GM21381 (cell line): ENCODE results near the gene SLK.

Experiments
- ATAC-seq: cut with Tn5 transposase; IDR thresholded peaks from one replicate; pipeline ENCODE4 v1.9.1; 2021; ENCODE audit warnings: mild to moderate bottlenecking, moderate library complexity; ENCODE audit not compliant: unreplicated experiment

SLK gene

DNA sequence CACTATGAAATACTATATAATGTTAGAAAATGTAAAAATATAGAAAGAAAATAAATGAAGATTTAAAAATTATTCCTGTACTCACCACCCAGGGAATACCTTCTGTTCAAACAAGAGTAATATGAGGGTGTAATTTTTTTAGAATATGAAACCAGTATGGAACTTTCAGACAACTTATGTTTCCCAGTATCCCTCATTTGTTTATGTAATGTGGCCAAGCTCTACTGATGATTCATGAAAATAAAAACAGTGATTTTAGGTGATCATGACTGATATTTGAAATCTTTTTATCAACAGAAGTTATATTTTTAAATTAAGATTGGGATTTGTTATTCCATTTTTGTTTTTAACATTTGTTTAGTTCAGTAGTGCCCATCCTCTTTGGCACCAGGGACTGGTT is 18.8 kb downstream of the SLK start:
- ATAC-seq = no peak

- no peak for ATAC-seq
These were observed 19.4 kb downstream of the SLK start for GRCh38 chr10:103986360-103986759.

- no peak for ATAC-seq
These were observed 23.2 kb downstream of the SLK start for GRCh38 chr10:103990121-103990520.

DNA sequence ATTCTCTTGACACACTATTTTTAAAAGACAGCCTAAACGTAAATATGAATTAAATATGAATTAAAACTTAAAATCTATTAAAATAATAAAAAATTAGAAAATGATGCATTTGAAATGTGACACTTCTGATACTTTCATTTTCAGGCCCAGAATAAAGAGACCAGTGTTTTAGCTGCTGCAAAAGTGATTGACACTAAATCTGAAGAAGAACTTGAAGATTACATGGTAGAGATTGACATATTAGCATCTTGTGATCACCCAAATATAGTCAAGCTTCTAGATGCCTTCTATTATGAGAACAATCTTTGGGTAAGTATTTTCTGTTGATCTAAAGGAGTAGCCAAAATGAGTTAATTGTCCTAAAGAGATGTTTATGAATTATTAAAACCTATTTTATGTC is 23.6 kb downstream of the SLK start:
- ATAC-seq = no peak

DNA sequence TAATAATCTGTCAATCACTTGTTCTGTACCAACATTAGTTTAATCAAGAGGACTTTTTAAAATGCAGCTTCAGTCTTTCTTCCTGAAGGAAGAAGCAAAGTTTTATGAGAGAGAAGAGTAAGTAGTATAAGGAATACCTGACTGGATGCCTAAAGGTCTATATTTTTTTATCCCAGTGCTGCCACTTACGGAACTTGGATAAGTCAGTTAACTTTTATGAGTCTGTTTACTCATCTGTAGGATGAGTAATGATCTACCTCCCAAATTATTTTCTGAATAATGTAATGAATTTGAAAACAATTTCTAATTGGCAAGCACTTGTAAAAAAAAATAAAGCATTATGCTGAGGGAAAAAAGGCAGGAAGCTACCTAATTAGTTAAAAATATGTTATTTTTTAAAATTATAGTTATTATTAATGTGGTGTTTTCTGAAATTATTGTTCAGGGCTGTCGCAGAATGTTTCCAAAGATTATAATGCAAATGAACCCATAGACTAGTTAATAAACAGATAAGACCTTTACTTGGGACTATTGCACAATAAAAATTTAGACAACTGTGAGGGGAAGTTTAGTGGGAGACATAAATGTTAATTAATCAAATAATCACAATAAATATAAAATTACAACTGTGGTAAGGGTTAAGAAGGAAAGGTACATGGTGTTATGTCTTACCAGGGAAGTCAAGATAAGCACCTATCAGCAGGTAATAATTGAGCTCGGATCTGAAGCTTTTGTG is 24.6 kb downstream of the SLK start:
- no peak for ATAC-seq

DNA sequence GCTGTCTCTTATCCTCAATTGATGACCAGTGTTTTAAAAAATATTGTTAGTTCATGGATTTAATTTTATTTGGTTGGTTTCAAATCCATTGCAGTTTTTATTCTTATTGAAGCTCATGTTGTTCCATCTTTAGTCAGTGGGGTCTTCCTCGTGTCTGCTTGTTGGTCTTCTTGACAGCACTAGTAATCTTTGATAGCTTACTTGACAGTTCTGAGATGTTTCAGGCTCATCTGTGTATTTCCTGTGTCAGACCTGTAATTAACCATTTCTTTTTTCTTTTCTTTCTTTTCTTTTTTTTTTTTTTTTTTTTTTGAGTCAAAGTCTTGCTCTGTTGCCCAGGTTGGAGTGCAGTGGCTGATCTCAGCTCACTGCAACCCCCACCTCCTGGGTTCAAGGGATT is 28.2 kb downstream of the SLK start:
- no peak for ATAC-seq

DNA sequence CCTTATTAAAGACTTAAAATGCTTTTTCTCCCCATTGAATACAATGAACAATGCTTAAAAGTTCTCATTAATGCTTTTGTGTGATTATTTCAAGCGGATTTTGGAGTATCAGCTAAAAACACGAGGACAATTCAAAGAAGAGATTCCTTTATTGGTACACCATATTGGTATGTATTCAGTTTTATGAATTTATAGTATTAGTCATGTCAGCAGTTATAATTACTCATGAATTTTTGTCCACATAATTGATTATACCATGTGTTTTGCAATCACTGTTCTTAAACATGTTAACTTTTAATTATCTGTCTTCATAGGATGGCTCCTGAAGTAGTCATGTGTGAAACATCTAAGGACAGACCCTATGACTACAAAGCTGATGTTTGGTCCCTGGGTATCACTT is 31.9 kb downstream of the SLK start:
- ATAC-seq = no peak

DNA sequence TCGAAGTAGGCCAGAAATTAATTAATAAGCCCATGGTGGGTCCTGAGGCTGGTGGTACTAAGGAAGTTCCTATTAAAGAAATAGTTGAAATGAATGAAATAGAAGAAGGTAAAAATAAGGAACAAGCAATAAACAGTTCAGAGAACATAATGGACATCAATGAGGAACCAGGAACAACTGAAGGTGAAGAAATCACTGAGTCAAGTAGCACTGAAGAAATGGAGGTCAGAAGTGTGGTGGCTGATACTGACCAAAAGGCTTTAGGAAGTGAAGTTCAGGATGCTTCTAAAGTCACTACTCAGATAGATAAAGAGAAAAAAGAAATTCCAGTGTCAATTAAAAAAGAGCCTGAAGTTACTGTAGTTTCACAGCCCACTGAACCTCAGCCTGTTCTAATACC is 36.0 kb downstream of the SLK start:
- no peak for ATAC-seq

DNA sequence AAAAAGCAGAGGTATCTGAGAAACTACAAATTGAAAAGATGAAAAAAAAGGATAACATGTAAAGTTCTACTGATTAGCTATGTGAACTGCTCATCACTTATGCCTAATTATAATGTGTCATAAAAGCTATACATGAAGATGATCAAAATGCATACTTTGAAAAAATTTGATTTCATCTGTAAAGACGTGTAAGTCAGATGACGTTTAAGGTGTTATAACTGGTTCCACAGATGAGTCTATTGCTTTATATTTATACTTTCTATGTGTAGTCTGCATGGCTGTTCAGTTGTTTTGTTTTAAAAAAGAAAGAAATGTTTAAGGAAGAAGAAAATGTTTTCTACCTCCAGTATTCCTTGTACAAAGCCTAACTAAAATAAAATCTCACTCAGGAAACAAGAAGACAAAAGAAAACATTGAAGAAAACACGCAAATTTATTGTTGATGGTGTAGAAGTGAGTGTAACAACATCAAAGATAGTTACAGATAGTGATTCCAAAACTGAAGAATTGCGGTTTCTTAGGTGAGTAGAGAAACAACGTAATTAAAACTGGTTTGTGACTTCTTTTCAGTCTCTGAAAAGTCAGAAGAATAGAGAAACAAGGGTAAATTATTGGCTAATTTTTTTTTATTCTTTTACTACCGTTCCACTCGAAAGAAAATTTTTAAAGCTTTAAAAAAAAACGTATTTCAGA is 38.4 kb downstream of the SLK start:
- ATAC-seq = no peak

DNA sequence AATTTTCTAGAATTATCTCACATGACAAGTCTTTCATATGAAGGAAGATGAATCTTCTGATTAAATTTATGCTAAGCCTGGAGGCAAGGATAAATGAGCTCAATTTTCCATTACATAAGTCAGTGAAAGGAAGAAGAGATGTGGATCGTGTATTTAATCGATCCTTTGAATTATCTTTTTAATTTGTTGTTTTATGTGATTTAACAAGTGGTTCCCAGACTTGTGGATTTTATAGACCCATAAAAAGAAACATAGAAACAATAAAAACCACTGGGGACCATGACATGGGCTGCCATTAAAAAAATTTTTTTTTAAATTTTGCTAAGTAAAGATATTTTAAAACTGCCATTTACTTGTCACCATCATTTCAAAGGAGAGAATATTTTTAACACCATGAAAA is 45.0 kb downstream of the SLK start:
- ATAC-seq = no peak

DNA sequence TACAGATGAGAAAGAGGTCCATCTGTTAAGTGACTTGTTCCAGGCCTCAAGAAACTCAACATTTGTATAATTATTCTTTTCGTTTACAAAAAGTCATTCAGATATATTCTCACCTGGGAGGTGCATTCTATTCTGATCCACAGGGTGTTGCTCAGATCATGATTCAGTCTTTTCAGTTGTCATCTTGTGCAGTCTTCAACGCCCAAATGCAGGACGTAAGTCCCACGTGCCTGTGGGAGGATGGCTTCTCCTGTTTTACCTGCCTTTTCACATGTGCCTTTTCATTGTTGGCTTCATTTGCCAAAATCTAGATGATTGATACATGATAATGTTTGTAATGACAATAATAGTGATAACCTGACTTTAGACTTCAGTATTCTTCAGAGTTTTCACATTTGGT is 46.5 kb downstream of the SLK start:
- ATAC-seq = no peak

GRCh38 chr10:104014176-104014575 is 47.2 kb downstream of the SLK start:
- no peak for ATAC-seq

DNA sequence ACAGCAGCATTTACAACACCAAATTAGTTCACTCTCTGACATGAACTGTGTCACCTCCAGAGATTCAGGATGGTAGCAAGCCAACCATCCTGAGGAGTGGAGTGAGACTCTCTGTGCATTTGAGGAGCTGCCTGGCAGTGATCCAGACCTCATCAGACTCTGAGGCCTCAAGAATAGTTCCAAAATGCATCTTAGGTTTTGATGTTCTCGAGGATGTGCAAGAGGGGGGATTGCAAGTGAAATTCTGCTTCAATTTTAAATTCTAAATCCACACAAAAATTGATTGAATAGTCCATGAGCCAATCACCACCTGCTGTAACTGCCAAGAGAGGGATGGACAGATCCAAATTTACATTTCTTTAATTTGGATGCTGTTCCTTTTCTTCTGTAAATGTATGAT is 49.7 kb downstream of the SLK start:
- no peak for ATAC-seq

GRCh38 chr10:104018471-104018870 is 51.5 kb downstream of the SLK start:
- ATAC-seq = no peak

DNA sequence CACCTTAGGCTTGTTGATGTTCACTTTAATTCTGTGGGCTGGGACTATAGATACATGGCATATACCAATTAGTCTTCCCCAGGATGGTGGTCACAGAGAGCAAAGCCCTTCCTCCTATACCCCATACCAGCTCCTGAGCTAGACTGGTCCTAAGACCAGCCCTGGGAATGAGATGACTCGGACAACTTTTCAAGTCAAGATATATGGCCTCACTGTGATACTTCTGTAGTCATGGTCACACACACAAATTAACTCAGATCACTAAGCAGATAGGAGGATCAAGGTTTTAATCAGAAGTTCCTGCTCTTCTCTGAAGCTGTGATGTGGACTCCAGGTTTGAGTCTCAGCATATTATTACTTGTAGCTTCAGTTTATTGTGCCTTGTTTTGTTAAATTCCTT is 53.1 kb downstream of the SLK start:
- no peak for ATAC-seq

DNA sequence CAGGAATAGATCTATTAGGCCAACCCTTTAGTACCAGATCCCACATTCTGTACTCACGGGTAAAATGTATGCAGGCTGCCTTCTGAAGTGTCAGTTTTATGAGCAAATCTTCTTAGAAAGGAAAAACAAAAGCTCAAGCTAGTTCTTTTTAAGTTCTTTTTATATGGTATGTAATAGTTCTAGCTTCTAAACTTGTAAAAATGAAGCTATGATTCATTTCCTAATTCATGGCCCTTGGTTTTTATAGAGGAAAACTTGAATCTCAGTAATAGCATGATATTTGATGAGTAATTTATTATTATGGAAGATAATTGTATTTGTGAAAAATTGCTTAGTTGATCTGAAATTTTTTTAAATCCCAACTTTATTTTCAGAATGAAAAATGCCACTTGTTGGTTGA is 54.3 kb downstream of the SLK start:
- ATAC-seq = no peak

DNA sequence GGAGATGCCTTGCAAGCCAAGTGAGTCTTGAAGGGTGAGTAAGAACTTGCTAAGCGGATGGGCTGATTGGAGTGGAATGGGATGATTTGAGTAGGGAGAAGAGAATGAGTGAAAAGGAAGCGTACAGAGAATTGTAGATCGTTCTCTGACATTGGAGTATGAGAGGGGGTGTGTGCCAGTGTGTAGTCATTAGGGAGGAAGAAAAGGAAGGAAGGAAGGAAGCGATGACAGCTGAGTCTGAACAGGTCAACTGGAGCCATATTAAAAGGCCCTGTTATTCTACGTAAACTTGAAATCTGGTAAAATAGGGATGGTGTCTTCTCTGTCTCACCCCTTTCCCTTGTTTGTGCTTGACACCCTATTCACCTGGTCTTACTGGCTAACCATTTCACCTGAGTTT is 55.1 kb downstream of the SLK start:
- no peak for ATAC-seq

DNA sequence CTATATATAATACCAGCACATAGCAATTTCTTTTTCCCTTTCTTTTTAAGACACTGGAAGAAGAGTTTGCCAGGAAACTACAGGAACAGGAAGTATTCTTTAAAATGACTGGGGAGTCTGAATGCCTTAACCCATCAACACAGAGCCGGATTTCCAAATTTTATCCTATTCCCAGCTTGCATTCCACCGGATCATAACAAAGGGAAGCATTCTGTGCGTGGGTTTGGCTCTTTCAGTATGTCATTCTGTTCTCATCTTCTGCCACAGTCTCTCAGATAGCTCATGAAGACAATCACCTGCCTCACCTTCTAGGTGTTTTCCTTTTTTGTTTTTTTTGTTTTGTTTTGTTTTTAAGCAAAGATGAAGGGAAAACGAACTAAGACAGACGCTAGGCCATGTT is 58.6 kb downstream of the SLK start:
- ATAC-seq = no peak

GRCh38 chr10:104026762-104027161 is 59.8 kb downstream of the SLK start:
- no peak for ATAC-seq

DNA sequence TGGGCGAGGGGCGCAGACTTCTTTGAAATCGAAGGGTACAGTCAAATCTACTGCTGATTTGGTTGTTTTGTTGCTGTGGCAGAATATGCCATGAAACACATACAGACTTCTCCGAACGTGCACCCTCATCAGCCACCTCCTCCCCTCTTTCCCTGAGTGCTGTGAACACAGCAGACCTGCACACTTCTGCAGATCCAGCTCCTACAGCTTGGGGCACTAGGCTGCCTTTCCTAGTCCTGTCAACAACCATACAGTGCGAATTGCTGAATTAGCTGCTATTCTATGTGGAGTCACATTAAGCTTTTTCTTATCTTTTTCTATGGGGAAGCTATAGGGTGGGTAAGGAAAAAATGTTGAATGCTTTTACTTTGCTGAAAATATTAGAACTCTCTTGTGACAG is 61.2 kb downstream of the SLK start:
- no peak for ATAC-seq

DNA sequence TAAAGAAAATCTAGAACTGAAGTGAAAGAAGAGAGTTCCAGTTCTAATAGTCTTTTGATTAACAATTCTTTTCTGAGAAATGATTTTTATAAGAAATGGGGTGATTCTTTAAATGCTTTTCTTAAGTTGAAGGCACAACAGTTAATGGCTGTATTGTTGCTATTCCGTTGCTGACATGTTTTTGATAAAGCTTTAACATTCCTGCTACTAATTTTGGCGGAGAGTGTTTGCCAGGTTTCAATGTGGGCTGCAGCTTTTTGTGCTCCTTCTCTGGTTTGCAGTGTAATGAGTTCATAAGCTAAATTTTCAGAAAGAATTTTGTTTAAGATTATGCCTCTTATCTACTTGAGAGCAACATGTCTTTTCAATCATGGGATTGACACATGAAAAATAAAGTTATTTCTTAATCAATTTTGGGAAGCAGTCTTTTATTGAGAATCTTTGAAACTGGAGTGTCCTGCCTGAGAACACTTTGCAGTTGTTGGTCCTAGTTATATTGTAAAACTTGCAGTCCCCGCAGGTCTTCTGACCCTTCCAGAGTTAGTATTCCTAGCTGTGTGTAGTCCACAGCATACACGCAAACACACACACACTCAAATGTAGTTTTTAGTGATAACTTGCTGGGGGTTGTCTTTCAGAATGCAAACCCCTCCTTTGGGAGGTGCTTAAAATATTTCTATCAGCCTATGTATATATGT is 62.0 kb downstream of the SLK start:
- ATAC-seq = no peak

- no peak for ATAC-seq
These were observed 62.6 kb downstream of the SLK start for GRCh38 chr10:104029521-104029860.
